Kidney epithelial cell (primary cell): Measurements from ENCODE around the gene ATP4B. TPM values are rescaled to one million over a fixed set of nuclear protein-coding genes. Genes with fewer than 3 reads are reported as not detected.

ENCODE experiments used
- DNase-seq: peaks from one replicate; pipeline ENCODE4 v3.0.0-alpha.2; 2010; ENCODE audit warnings: low read depth
- H3K27me3 ChIP-seq: 2 replicates; pipeline ENCODE4 v1.6.0; 2011; ENCODE audit warnings: low read length; ENCODE audit not compliant: control insufficient read depth, insufficient read depth
- H3K36me3 ChIP-seq: 2 replicates; pipeline ENCODE4 v1.5.1; 2011; ENCODE audit warnings: low read length; ENCODE audit not compliant: control insufficient read depth, insufficient read depth
- H3K4me3 ChIP-seq: 2 replicates; pipeline ENCODE4 v1.5.1; 2011; ENCODE audit warnings: low read depth, mild to moderate bottlenecking, control low read depth, low read length
- CTCF ChIP-seq: IDR thresholded peaks from 2 replicates; pipeline ENCODE4 v1.5.1; 2011; ENCODE audit warnings: mild to moderate bottlenecking, moderate library complexity, low read length, control low read depth, inconsistent platforms; ENCODE audit not compliant: insufficient read depth, poor library complexity, severe bottlenecking
- total RNA-seq: library from RNA; depleted of rRNA; stranded (reverse); fragments of >200 nt; gene quantifications from 2 replicates; pipeline ENCODE4 v1.2.3, GENCODE V29; 2015

The ATP4B gene
- total RNA-seq, 1 donor from 2014 or later = not detected

DNA sequence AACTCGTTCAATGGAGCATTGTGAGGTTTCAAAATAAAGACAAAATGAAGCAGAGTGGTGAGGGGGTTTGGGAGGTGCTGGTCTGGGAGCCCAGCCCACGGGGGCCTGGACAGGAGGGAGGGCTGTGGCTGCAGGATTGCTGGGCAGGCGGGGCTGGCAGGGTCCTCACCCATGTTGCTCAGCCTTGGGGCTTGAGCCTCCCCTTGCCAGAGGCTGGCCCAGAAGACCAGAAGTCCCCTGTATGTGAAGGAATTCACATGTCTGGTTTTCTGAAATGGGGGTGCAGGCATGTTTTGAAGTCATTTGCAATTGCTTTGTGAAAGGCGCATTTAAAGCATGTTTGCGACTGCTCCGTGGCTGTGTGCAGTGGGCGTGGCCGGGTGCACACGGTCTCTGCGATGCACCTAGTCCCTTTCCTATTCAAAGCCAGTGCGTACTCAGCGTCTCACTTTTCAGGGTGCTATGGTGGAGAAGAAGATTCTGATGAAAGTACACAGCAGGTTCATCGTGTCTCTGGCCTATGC lies 11.3 kb upstream of the ATP4B start:
- Histone ChIP-seq H3K36me3 (no peaks in the 10 kb centered on the region), H3K4me3 (no peak overlapping the region), H3K27me3 (peaks cover 16% of the 10 kb centered on the region)
- no peak for TF ChIP-seq CTCF
- DNase-seq = no peak

GRCh38 chr13:113668491-113668971 lies 10.5 kb upstream of the ATP4B start:
- Histone ChIP-seq H3K36me3 (no peaks in the 10 kb centered on the region), H3K4me3 (no peak overlapping the region), H3K27me3 (peaks cover 16% of the 10 kb centered on the region)
- no peak for DNase-seq
- TF ChIP-seq CTCF = no peak

DNA sequence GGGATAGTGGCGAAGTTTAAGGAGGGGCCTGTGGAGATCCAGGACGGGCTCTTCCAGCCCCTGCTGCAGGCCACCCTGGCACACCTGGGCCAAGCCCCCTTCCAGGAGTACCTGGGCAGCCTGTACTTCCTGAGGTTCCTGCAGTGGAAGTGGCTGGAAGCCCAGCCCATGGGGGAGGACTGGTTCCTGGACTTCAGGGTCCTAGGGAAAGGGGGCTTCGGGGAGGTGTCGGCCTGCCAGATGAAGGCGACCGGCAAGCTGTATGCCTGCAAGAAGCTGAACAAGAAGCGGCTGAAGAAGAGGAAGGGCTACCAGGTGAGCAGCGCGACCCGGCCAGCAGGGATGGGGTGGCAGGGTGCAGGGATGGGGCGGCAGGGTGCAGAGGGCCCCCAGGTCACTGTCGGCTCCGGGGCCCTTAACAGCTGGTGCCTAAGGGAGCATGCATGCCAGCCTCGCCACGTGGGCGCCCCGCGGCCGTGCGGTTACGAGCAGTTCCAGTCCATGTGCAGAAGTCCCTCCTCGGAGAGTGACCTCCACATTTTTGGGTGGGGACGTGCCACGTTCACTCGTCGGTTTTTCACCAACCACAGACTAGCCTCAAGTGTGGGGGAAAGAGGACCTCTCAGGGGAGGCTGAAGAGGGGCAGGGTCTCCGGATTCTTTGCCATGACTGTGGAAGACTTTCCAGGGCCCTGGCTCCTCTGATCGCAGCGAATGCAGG lies 9.9 kb upstream of the ATP4B start:
- Histone ChIP-seq H3K27me3 (peaks cover 16% of the 10 kb centered on the region), H3K4me3 (no peak overlapping the region), H3K36me3 (no peaks in the 10 kb centered on the region)
- TF ChIP-seq CTCF = no peak
- no peak for DNase-seq

- Histone ChIP-seq H3K4me3 (no peak within 1 kb of the TSS), H3K36me3 (no peaks in the 10 kb centered on the region), H3K27me3 (peaks cover 16% of the 10 kb centered on the region)
- TF ChIP-seq CTCF = no peak
- DNase-seq = no peak
Observed at GRCh38 chr13:113666951-113667701, 9.1 kb upstream of the ATP4B start, which contains the start of gene GRK1. GRK1 (plus strand) TSS chr13:113667219; CDS start chr13:113667387, 168 bp downstream.

GRCh38 chr13:113666329-113666670 lies 8.3 kb upstream of the ATP4B start:
- H3K4me3 ChIP-seq = no peak overlapping the region
- no peak for TF ChIP-seq CTCF
- no peak for DNase-seq
- H3K27me3 ChIP-seq = peaks cover 16% of the 10 kb centered on the region
- H3K36me3 ChIP-seq = no peaks in the 10 kb centered on the region
